GM23338 (cell line): ENCODE data around the gene SLC6A5. TPM values are rescaled to one million over a fixed set of nuclear protein-coding genes. Genes with fewer than 3 reads are reported as not detected.

Source experiments
- ATAC-seq: fragments of 200-7000 bp; cut with Tn5 transposase; 3 replicates; pipeline ENCODE4 v1.9.1; 2020
- DNase-seq: peaks from one replicate; pipeline ENCODE4 v3.0.0-alpha.2; 2015; ENCODE audit warnings: low spot score
- H2AFZ ChIP-seq: fragments of 200-600 bp; sonication (generic); 2 replicates; pipeline ENCODE4 v1.8.0; 2016; ENCODE audit warnings: antibody characterized with exemption, mild to moderate bottlenecking, moderate library complexity
- H3F3A ChIP-seq: fragments of 200-600 bp; sonication (generic); replicated peaks from 2 replicates; pipeline ENCODE4 v1.8.0; 2017; ENCODE audit warnings: antibody characterized with exemption, mixed run types, low read depth
- H3K27ac ChIP-seq: fragments of 200-600 bp; sonication (generic); 2 replicates; pipeline ENCODE4 v1.6.1; 2016; ENCODE audit warnings: low read depth
- H3K27me3 ChIP-seq: fragments of 200-600 bp; sonication (generic); 2 replicates; pipeline ENCODE4 v1.8.0; 2016; ENCODE audit warnings: mild to moderate bottlenecking, mixed run types, moderate library complexity; ENCODE audit not compliant: insufficient read depth
- H3K36me3 ChIP-seq: fragments of 200-600 bp; sonication (generic); 2 replicates; pipeline ENCODE4 v1.8.0; 2016; ENCODE audit warnings: mild to moderate bottlenecking; ENCODE audit not compliant: insufficient read depth
- H3K4me1 ChIP-seq: fragments of 200-600 bp; sonication (generic); 2 replicates; pipeline ENCODE4 v1.8.0; 2016; ENCODE audit warnings: mild to moderate bottlenecking, moderate library complexity; ENCODE audit not compliant: insufficient read depth
- H3K4me2 ChIP-seq: fragments of 200-600 bp; sonication (generic); 2 replicates; pipeline ENCODE4 v1.7.1; 2017; ENCODE audit warnings: mixed run types
- H3K4me3 ChIP-seq: fragments of 200-600 bp; sonication (generic); 2 replicates; pipeline ENCODE4 v1.6.1; 2016; ENCODE audit warnings: mixed run types
- H3K79me2 ChIP-seq: fragments of 200-600 bp; sonication (generic); replicated peaks from 2 replicates; pipeline ENCODE4 v1.8.0; 2017; ENCODE audit warnings: mild to moderate bottlenecking; ENCODE audit not compliant: insufficient read depth
- H3K9me2 ChIP-seq: fragments of 200-600 bp; sonication (generic); 2 replicates; pipeline ENCODE4 v1.8.0; 2017; ENCODE audit not compliant: insufficient read depth
- H4K20me1 ChIP-seq: fragments of 200-600 bp; sonication (generic); replicated peaks from 2 replicates; pipeline ENCODE4 v1.8.0; 2017; ENCODE audit warnings: mild to moderate bottlenecking; ENCODE audit not compliant: insufficient read depth
- H3K27ac Mint-ChIP-seq: 2 replicates; pipeline ENCODE4 v1.8.0; 2020; ENCODE audit warnings: inconsistent platforms, mild to moderate bottlenecking, moderate library complexity, mixed read lengths
- H3K27me3 Mint-ChIP-seq: 3 replicates; pipeline ENCODE4 v1.8.0; 2022; ENCODE audit warnings: low read depth, mild to moderate bottlenecking, moderate library complexity, mixed read lengths, inconsistent platforms; ENCODE audit not compliant: insufficient read depth, poor library complexity
- H3K36me3 Mint-ChIP-seq: 3 replicates; pipeline ENCODE4 v1.8.0; 2021; ENCODE audit warnings: low read depth, mild to moderate bottlenecking, inconsistent platforms, moderate library complexity, mixed read lengths
- H3K4me1 Mint-ChIP-seq: 3 replicates; pipeline ENCODE4 v1.8.0; 2020; ENCODE audit warnings: mild to moderate bottlenecking, inconsistent platforms, mixed read lengths
- H3K4me3 Mint-ChIP-seq: 3 replicates; pipeline ENCODE4 v1.8.0; 2021; ENCODE audit warnings: moderate library complexity, mild to moderate bottlenecking, inconsistent platforms, mixed read lengths
- H3K9me3 Mint-ChIP-seq: 3 replicates; pipeline ENCODE4 v1.8.0; 2020; ENCODE audit warnings: moderate library complexity, mild to moderate bottlenecking, inconsistent platforms, mixed read lengths
- ETS1 ChIP-seq: IDR thresholded peaks from 2 replicates; pipeline ENCODE4 v1.6.1; 2016; ENCODE audit warnings: antibody characterized with exemption
- EZH2 ChIP-seq: fragments of 200-600 bp; sonication (generic); IDR thresholded peaks from one replicate; pipeline ENCODE4 v1.8.0; 2017; ENCODE audit warnings: antibody characterized with exemption, mild to moderate bottlenecking, low read depth; ENCODE audit not compliant: unreplicated experiment
- REST ChIP-seq: IDR thresholded peaks from one replicate; pipeline ENCODE4 v1.6.1; 2018; ENCODE audit warnings: antibody characterized with exemption; ENCODE audit not compliant: unreplicated experiment
- STAT1 ChIP-seq: IDR thresholded peaks from one replicate; pipeline ENCODE4 v1.6.1; 2016; ENCODE audit warnings: antibody characterized with exemption; ENCODE audit not compliant: unreplicated experiment
- ZNF462 ChIP-seq: fragments of 250-450 bp; sonication (Bioruptor Pico); IDR thresholded peaks from 2 replicates; pipeline ENCODE4 v1.5.0; 2020; ENCODE audit warnings: mild to moderate bottlenecking, moderate library complexity
- polyA plus RNA-seq: library from polyadenylated mRNA; unstranded; fragments of >200 nt; fragmentation: Nextera tagmentation; extraction: Ambion mirVana; gene quantifications from 2 replicates; pipeline ENCODE4 v1.2.1, GENCODE V29; 2016
- total RNA-seq: library from RNA; depleted of rRNA; stranded (reverse); fragments of >200 nt; shearing (Covaris generic); gene quantifications from 2 replicates; pipeline ENCODE4 v1.2.3, GENCODE V29; 2014

The SLC6A5 gene
- total and polyA plus RNA-seq, 2 experiments from 2014 or later = not detected

GRCh38 chr11:20611892-20612291 lies 12.5 kb downstream of the SLC6A5 start:
- H3K79me2 ChIP-seq = no peaks in the 10 kb centered on the region
- 0 out of 2 replicates have a peak, but pooled peaks cover 8% of the 10 kb centered on the region for H3K27me3 ChIP-seq
- H3K9me3 Mint-ChIP-seq = no peaks in the 10 kb centered on the region
- H3K4me1 Mint-ChIP-seq = peaks cover 23% of the 10 kb centered on the region
- no peak overlapping the region for H3K27ac Mint-ChIP-seq
- no peak for ATAC-seq
- no peak overlapping the region for H2AFZ ChIP-seq
- no peaks in the 10 kb centered on the region for H3K9me2 ChIP-seq
- H3K4me2 ChIP-seq = no peak overlapping the region
- TF ChIP-seq STAT1 = no peak
- no peak for TF ChIP-seq EZH2
- no peak for TF ChIP-seq REST
- TF ChIP-seq ETS1 = no peak
- no peak for TF ChIP-seq ZNF462 (CRISPR knock-in tag)
- DNase-seq = no peak
- peaks cover 12% of the 10 kb centered on the region for H3K4me1 ChIP-seq
- H3K36me3 Mint-ChIP-seq = no peaks in the 10 kb centered on the region
- H3K36me3 ChIP-seq = no peaks in the 10 kb centered on the region
- H3K27me3 Mint-ChIP-seq = peaks cover 6% of the 10 kb centered on the region
- no peaks in the 10 kb centered on the region for H4K20me1 ChIP-seq
- H3K4me3 Mint-ChIP-seq = no peak overlapping the region
- H3F3A ChIP-seq = no peaks in the 10 kb centered on the region
- H3K4me3 ChIP-seq = no peak overlapping the region
- no peak overlapping the region for H3K27ac ChIP-seq
